Measurements from ENCODE around the gene MSX1.

The MSX1 gene

DNA sequence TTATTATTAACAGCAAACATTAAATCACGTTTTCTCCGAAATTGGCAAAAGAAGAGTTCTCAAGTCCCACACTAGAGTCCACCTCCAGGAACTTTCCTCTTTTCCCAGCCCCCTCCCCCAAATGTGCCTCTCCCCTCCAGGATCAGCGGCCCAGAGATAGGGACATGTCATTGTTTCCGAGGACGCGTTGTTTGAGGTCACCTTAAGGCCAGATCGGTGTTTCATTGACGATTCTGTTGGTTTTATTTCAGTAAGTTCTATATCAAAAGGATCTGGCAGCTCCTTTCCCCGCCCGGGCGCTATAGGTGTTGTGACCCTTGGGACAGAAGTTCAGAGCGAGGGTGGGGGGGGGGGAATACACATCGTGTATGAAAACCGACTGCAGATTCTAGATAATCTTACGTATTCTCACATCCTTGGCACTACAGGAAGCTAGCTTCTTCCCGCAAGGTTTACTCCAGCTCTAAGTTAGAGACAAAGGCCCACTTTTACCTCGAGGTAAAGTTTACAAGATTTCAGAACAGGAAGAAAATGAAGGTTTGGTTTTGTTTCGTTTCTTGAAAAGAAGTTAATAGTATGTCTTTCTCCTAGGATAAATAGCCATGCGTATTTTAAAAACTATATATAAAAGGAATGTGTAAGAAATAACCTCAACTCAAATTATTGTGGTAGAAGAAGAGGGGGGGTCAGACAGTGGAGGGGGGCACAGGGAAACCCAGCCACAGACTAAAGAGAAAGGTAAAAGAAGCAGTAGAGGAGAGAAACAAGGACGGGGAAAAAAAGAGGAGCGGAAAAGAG, 739 bp upstream of the MSX1 start:
- TF ChIP-seq, protein P1, sequence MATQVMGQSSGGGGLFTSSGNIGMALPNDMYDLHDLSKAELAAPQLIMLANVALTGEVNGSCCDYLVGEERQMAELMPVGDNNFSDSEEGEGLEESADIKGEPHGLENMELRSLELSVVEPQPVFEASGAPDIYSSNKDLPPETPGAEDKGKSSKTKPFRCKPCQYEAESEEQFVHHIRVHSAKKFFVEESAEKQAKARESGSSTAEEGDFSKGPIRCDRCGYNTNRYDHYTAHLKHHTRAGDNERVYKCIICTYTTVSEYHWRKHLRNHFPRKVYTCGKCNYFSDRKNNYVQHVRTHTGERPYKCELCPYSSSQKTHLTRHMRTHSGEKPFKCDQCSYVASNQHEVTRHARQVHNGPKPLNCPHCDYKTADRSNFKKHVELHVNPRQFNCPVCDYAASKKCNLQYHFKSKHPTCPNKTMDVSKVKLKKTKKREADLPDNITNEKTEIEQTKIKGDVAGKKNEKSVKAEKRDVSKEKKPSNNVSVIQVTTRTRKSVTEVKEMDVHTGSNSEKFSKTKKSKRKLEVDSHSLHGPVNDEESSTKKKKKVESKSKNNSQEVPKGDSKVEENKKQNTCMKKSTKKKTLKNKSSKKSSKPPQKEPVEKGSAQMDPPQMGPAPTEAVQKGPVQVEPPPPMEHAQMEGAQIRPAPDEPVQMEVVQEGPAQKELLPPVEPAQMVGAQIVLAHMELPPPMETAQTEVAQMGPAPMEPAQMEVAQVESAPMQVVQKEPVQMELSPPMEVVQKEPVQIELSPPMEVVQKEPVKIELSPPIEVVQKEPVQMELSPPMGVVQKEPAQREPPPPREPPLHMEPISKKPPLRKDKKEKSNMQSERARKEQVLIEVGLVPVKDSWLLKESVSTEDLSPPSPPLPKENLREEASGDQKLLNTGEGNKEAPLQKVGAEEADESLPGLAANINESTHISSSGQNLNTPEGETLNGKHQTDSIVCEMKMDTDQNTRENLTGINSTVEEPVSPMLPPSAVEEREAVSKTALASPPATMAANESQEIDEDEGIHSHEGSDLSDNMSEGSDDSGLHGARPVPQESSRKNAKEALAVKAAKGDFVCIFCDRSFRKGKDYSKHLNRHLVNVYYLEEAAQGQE (IDR thresholded peaks at IDR 0.05; ENCODE audit: insufficient read depth in 1 of 2, low read depth in 2 of 2, low read length in 2 of 2) = no peak
- no peak for TF ChIP-seq TAF1 (IDR thresholded peaks at IDR 0.05; ENCODE audit: borderline replicate concordance, insufficient read depth, low read length)
- TF ChIP-seq SIN3A (IDR thresholded peaks at IDR 0.05; ENCODE audit: borderline replicate concordance, insufficient read depth, low read length) = no peak
- TF ChIP-seq FOXP2 (optimal IDR thresholded peaks at IDR 0.05; ENCODE audit: borderline replicate concordance, extremely low read depth, extremely low read length, insufficient read depth) = no peak
- no peak for TF ChIP-seq POLR2AphosphoS5 (IDR thresholded peaks at IDR 0.05; ENCODE audit: low read depth, low read length)

GRCh38 chr4:4859799-4860599, 534 bp downstream of the MSX1 start:
- TF ChIP-seq POLR2AphosphoS5 (IDR thresholded peaks at IDR 0.05; ENCODE audit: low read depth, low read length) = no peak
- no peak; the same call in 1 of the 2 replicates for TF ChIP-seq SIN3A (IDR thresholded peaks at IDR 0.05; ENCODE audit: borderline replicate concordance, insufficient read depth, low read length)
- TF ChIP-seq, protein P1 (IDR thresholded peaks at IDR 0.05; ENCODE audit: insufficient read depth in 1 of 2, low read depth in 2 of 2, low read length in 2 of 2) = no peak
- TF ChIP-seq TAF1 (IDR thresholded peaks at IDR 0.05; ENCODE audit: borderline replicate concordance, insufficient read depth, low read length) = no peak
- no peak for TF ChIP-seq FOXP2 (optimal IDR thresholded peaks at IDR 0.05; ENCODE audit: borderline replicate concordance, extremely low read depth, extremely low read length, insufficient read depth)

- peak; percentile 35; the same call in 1 of the 2 replicates for TF ChIP-seq POLR2AphosphoS5 (IDR thresholded peaks at IDR 0.05; ENCODE audit: low read depth, low read length)
- no peak for TF ChIP-seq FOXP2 (optimal IDR thresholded peaks at IDR 0.05; ENCODE audit: borderline replicate concordance, extremely low read depth, extremely low read length, insufficient read depth)
- no peak for TF ChIP-seq TAF1 (IDR thresholded peaks at IDR 0.05; ENCODE audit: borderline replicate concordance, insufficient read depth, low read length)
- TF ChIP-seq SIN3A (IDR thresholded peaks at IDR 0.05; ENCODE audit: borderline replicate concordance, insufficient read depth, low read length) = 0 out of 2 replicates have a peak, but pooled peaks have one; percentile 43
- TF ChIP-seq, protein P1 (IDR thresholded peaks at IDR 0.05; ENCODE audit: insufficient read depth in 1 of 2, low read depth in 2 of 2, low read length in 2 of 2) = no peak
These were observed 1.3 kb downstream of the MSX1 start for GRCh38 chr4:4860600-4861389.

DNA sequence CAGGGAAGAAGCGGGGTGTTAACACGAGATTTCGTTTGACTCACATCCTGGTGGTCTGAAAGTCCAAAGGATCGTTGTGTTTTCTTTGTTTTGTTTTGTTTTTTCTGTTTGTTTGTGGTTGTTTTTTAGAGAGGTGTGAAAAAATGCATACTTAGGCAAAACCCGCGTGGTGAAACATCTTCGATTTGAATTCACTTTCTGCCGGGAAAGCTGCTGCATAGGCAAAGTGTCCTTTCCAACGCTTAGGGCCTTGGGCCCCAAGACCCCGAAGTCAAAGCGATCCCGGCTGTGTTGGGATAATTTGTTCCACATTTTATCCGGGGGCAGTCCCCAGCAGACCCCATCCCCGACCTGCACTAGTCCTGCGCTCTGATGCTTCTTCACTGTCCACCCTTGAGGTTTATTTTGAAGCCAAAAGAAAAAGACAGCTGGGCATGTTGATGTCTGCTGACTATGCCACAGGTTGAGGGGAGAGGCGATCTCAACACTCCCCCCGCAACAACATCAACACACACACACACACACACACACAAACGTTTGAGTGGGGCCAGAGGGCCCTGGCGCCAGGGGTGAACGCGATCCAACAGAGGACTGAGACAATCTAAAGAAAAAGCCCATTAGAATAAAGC, 2.0 kb downstream of the MSX1 start:
- TF ChIP-seq POLR2AphosphoS5 (IDR thresholded peaks at IDR 0.05; ENCODE audit: low read depth, low read length) (no peak), SIN3A (IDR thresholded peaks at IDR 0.05; ENCODE audit: borderline replicate concordance, insufficient read depth, low read length) (no peak), FOXP2 (optimal IDR thresholded peaks at IDR 0.05; ENCODE audit: borderline replicate concordance, extremely low read depth, extremely low read length, insufficient read depth) (no peak), TAF1 (IDR thresholded peaks at IDR 0.05; ENCODE audit: borderline replicate concordance, insufficient read depth, low read length) (no peak)

All from PFSK-1 (cell line).